CD4-positive, alpha-beta T cell treated with Interleukin-2 at 100 ng/mL for 4 hours (primary cell): Measurements from ENCODE around the gene ZNF143.
A peak's percentile ranks its signal among the peaks of the same experiment; 100 is the strongest.
"Not testable (repeated sequence)": the region's sequence is repeated elsewhere in the genome, so short reads cannot be mapped to it uniquely, and the experiment has no call there.

ENCODE experiments used
- DNase-seq: peaks from one replicate; pipeline ENCODE4 v3.0.0-alpha.2; 2020; ENCODE audit warnings: low spot score

The ZNF143 gene

DNA sequence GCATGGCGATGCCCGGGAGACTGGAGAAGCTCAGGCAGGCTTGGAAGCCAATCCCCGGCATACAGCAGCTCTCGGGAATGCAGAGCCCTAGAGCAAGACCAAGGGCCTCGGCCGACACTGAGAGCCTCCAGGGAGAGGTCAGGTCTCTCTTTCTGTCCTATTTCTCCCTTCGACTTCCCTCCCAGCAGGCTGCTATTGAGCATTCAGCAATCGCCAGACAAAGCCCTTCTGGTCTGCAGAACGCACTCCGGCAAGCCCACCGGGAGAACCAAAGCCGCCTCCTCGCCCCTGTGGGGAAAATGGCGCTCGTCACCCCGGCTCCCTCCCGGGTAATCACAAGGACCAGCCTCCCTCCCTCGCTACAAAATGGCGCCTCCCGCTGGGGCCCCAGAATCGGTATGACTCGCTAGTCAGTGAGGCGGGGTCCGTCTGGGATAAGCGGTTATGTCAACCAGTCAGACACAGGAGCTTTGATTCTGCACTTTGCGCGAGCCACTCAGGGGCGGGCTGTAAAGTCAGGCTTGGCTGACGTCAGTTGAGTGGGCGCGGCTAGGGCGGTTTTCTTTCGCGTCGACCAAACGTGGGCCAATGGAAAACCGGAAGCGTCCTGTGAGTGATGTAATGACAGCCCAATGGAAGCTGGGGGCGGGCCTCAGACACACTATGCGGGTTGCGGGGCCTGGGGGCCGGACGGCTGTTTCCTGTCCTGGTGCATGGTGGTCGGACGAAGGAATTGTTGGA lies at the start of gene ZNF143:
ZNF143 (plus strand) TSS at position 691 of the 741 bp plus-strand sequence. CDS start 10,297 bp downstream, outside the sequence.
- DNase-seq: peak; percentile 100

DNA sequence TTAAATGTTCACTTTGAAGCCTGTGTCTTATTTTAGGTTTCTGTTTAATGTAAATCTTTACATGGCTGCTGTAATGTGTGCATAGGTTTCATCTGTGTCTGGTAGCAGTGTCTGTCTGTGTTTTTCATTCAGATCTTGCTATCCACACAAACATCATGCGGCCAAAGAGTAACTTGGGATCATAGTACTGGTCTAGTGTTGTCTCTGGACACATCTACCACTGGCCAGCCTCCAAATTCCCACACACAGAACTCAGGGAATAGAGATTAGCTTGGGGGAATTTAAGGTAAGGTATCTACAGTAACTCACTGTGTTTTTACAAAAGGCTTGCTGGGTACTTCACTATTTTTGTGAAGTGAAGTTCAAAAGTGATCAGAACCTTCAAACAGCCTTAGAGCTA lies 32.1 kb upstream of the ZNF143 start:
- DNase-seq: no peak

DNA sequence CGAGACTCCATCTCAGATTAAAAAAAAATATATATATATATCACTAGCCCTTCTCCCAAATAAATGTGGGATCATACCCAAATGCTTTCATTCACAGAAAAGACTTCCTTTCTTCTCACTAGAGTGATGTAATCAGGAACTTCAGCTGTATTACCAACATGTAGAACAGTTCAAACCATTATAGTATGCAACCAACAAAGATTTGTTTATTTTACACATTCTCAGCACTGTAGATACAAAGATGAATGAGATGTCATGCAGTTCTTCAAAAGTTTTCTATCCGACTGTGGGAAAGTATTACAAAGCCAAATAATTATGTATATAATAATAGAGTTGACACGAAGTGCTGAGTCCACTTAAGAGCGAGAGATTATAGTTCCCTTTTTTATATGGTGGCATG lies 22.2 kb upstream of the ZNF143 start:
- DNase-seq: no peak

DNA sequence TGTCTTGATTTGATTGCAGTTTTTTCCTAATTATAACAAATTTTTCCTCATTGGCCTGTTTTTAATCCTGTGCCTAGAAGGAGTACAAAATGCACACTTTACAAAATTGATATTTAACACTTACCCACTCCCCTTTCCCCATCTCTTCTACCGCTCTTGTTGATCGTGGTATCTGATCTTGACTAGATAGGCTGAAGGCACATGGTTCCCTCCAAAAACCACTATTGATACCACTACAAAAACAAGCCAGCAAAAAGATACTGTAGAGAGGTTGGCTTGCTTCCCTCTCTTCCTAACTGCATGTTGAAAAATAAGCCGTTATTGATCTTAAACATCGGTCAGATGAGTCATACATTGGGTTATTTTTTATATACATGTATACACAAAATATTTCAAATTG lies 14.6 kb upstream of the ZNF143 start:
- no peak for DNase-seq

DNA sequence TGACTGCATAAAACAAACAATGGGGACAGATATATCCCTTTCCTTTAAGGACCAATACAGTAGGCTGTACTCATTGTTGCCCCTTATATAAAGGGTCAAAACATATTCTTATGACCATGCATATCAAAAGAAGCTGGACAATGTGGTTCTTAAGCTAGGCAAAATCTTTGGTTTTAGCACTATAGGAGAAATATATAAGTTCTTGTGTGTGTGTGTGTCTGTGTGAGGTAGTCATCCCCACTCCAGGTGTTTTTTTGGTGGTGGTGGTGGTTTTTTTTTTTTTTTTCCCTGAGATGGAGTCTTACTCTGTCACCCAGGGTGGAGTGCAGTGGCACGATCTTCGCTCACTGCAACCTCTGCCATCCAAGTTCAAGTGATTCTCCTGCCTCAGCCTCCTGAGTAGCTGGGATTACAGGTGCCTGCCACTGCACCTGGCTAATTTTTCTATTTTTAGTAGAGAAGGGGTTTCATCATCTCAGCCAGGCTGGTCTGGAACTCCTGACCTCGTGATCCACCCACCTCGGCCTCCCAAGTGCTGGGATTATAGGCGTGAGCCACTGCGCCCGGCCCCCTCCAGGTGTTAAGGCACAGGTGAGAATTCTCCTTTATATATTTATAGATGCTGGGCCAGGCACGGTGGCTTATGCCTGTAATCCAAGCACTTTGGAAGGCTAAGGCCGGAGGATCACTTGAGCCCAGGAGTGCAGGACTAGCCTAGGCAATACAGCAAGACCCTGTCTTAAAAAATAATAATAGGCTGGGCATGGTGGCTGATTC lies 12.0 kb upstream of the ZNF143 start:
- DNase-seq: no peak

DNA sequence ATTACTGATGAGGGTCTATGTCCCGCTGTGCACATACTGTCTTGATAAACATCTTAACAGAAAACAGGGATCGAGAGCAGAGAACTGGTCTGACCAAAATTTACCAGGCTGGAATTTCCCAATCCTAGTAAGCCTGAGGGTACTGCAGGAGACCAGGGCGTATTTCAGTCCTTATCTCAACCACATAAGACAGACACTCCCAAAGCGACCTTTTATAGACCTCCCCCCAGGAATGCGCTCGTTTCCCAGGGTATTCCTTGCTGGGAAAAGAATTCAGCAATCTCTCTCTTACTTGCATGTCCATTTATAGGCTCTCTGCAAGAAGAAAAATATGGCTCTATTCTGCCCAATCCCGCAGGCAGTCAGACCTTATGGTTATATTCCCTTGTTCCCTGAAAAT lies 8.8 kb upstream of the ZNF143 start:
- not testable (repeated sequence) for DNase-seq

DNA sequence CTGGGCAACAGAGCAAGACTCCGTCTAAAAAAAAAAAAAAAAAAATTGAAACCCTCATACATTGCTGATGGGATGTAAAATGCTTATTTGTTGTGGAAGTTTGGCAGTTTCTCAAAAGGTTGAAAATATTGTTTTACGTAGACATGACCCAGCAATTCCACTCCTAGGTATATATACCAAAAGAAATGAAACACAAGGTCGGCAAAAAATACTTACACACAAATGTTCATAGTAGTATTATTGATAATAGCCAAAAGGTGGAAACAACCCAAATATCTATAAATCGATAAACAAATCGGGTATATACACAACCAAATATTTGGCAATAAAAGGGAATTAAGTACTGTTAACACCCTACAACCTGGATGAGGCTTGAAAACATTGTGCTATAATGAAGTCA lies 5.1 kb upstream of the ZNF143 start:
- DNase-seq: no peak

DNA sequence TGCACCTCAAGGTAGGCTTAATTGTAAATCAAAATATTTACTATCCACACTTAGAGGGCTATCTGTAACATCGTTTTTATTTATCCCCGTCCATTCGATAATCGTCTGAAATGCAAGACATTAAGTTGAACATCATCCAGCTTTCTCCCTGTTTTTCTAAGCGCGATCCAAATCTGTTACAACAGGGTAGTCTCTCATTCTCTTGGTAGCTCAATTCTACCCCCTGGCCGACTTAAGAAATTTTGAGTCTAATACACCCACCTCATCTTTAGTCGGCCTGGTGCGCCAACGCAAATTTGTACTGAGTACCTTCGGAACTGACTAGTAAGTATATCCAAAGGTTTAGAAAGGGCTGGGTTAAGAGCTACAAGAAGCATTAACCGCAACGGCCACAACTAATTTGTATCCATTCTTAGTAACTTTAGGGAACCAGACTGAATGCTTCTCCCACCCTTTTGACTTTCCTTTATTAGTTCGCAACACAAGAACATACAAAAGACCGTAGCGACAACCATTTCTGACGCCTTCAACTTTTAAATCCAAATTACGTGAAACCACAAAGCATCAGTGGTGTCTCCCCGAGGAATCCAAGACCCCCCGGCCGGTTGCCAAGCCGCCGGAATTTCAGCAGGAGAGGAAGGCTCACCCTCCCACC lies 1.0 kb upstream of the ZNF143 start:
- peak; percentile 33 for DNase-seq

DNA sequence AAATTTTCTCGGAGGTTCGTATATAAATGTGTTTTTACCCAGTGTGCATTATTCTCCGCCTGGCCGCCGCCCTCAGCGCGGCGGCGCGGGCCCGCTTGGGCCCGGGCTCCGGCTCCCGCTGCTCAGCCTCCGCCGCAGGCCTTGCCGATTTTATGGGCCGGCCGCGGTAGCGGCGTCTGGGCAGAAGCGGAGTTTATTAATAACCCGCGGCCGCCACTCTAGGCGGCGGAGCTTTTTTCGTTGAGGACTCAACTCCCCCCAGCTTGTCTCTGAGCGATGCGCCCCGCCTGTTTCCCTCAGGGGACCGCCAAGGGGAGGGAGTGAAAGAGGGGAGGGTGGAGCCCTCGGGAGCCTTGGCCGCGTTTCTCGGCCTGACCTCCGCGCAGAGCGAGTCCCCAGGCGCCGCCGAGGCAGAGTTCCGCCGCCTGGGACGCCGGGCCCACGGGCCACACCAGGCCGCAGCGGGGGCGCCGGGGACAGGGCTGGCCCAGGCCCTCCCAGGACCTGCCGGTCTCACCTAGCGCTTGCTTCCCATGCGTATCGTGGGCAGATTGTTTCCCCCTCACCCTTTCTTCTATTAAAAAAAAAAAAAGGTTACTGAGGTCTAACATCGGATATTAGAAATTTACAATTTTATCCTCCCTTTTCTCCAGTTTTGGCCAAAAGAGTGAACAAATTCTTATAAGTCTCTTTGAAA lies 399 bp downstream of the ZNF143 start:
- DNase-seq: peak; percentile 82

DNA sequence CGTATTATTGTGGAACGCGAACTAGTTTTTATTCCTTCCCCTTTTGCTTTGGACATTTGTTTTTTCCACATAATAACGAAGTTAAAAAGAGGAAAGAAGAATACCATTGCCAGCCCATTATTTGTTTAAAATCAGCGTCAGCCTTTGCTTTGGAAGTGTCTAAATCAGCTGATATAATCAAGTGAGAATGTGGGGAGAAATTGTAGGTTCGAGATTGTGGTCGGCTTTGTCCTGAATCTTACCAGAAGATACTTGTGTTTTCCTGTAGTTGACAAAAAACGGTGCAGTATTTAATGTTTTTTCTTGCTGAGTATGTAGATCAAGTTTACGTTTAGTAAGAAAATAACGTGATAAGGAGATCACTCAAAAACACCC lies 935 bp downstream of the ZNF143 start:
- peak; percentile 28 for DNase-seq

DNA sequence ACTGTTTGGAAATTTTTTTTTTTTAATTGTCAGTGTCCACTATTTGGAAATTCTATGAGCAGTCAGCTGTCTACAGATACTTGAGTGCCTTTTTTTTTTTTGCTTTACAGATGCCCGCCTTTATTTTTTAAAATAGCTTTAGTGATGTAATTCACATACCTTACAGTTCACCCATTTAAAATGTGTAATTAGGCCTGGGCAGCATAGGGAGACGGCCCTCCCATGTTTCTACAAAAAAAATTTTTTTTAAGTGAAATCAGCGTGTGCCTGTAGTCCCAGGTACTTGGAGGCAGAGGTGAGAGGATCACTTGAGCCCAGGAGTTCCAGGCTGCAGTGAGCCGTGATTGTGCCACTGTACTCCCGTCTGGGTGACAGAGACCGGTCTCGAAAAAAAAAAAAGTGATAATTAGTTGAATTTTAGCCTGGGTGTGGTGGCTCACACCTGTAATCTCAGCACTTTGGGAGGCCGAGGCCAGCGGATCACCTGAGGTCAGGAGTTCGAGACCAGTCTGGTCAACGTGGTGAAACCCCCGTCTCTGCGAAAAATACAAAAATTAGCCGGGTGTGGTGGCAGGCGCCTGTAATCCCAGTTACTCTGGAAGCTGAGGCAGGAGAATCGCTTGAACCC lies 1.5 kb downstream of the ZNF143 start:
- no peak for DNase-seq

DNA sequence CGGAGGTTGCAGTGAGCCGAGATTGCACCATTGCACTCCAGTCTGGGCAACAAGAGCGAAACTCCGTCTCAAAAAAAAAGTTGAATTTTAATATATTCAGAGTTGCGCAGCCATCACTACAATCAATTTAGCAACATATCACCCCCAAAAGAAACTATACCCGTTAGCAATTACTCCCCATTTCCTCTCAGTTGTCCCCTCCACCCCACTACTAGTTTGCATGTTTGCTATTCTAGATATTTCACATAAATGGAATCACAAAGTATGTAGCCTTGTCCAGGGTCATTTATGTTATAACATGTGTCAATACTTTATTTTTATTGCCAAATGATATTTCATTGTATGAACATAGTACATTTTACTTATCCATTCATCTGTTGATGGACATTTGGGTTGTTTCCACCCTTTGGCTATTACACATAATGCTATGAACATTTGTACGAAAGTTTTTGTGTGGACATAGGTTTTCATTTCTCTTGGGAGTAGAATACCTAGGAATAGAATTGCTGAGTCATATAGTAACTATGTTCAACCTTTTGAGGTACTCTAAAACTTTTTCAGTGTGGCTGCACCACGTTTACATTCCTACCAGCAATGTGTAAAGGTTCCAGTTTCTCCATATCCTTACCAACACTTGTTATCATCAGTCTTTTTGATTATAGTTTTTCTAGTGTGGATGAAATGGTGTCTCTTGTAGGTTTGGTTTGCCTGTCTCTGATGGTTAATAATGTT lies 2.2 kb downstream of the ZNF143 start:
- DNase-seq: no peak

DNA sequence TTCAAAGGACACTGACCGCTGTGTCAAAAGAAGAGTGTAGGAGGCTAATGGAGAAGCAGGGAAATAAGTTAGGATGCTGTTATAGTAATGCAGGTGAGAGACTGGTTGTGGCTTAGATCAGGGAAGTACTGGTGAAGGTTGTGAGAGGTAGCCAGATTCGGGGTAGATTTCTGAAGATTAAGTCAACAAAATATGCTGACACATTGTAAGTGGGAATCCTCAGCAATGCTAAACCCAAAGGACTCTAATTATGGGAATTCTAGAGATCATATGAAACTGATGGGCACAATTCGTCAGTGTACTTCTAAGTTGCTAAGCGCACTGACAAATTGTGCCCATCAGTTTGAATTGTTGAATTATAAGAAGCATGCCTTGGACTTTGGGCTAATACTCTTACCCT lies 10.0 kb downstream of the ZNF143 start:
- no peak for DNase-seq

DNA sequence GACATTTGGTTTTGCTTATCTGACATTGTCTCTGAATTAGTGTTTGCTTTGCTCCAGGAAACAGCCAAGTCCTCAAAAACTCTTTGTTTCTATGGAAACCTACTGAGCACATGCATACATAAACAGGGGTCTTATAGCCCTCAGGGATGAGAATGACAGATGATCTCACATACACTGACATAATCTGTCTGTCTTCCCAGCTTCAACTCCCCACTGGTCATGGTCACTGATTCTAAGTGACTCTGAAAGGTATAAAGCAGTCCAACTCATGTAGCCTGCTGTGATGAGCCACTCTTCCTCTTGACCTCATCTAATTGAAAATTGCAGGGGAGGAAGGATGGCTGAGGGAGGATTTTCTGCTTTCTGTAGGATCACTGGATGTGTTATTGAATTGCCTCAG lies 12.6 kb downstream of the ZNF143 start:
- no peak for DNase-seq

DNA sequence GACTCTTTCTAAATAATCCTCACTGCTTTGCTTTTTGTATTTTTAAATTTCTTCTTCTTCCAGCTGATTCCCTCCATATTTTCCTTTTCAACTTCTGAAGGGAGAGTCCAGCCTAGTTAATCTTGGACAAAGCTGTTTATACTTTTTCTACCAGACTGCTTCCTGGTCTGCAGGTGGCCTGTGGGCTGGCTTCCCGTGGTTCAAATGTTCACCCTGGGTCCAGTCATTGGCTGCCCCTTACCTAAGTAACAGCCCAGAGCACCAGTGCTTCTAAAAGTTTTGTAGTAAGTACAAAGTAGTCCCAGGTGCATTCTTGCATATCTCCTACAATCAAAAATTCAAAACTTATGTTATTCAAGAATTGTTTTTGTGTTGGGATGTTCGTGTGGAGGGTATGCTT lies 19.1 kb downstream of the ZNF143 start:
- DNase-seq: no peak

DNA sequence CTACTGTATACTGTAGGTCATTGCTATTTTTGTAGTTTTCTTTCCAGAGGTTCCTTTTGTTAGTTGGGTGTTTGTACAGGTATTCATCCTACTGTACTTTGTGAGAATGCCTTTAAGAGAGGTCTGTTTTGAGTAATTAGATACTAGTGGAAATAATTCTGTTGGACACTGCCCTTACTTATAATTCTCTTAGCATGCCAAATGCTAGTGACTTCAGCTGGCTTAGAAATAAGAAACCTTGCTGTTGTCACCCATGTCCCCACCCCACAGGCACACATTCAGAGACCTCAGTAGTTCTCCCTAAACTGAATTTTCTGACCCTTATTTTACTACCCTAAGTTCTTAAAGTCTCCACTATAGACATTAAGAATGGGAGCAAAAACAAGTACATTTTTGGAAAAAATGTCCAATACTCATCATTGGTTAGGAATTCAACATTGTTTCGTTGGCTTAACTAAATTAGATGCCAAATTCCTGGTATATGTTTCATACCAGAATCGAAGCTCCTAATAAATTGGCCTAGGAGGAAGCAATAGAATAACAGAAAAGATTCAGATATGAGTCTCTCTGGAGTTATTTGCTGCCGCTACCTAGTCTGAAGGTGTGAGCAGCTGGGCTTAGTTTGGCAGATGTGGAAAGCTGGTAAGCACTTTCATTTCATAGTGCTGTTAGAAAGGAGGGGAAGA lies 28.4 kb downstream of the ZNF143 start:
- no peak for DNase-seq

DNA sequence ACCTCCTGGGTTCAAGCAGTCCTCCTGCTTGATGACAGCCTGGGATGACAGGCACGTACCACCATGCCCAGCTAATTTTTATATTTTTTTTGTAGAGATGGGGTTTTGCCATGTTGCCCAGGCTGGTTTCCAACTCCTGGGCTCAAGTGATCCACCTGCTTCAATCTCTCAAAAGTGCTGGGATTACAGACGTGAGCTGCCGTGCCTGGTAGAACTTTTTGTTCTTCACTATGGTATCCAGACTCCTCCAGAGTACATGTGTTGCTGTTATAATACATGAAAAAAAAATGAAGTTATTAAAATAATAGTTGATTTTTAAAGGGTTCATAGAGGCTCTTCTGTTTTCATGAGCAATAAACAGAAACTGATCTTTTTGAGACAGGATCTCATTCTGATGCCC lies 29.6 kb downstream of the ZNF143 start:
- no peak for DNase-seq

DNA sequence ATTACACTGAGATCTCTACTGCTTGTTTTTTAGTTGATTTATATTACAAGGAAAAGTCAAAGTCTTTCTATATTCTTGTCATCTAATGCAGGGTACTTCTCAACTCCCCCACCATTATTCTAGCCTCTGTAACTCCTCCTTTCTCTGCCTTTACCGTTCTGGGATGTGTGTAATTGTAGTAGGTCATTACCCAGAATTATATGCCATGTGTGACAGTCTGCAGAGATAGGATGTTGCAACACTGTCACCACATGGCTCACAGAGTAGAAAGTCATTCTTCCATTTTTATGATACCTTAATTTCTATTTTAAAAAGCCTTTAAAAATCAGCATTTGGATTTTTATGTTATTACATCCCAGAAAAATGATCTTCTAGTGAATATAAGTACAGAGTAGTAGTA lies 32.7 kb downstream of the ZNF143 start:
- no peak for DNase-seq

DNA sequence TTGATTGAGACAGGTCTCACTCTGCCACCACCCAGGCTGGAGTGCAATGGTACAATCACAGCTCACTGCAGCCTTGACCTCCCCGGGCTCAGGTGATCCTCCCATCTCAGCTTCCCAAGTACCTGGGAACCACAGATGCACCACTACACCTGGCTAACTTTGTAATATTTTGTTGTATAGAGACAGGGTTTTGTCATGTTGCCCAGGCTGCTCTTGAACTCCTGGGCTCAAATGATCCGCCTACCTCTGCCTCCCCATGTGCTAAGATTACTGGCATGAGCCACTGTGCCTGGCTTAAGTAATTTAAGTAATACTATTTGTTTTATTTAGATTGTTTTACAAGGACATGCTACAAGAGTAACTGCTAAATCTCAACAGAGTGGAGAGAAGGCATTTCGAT lies 33.5 kb downstream of the ZNF143 start:
- no peak for DNase-seq

DNA sequence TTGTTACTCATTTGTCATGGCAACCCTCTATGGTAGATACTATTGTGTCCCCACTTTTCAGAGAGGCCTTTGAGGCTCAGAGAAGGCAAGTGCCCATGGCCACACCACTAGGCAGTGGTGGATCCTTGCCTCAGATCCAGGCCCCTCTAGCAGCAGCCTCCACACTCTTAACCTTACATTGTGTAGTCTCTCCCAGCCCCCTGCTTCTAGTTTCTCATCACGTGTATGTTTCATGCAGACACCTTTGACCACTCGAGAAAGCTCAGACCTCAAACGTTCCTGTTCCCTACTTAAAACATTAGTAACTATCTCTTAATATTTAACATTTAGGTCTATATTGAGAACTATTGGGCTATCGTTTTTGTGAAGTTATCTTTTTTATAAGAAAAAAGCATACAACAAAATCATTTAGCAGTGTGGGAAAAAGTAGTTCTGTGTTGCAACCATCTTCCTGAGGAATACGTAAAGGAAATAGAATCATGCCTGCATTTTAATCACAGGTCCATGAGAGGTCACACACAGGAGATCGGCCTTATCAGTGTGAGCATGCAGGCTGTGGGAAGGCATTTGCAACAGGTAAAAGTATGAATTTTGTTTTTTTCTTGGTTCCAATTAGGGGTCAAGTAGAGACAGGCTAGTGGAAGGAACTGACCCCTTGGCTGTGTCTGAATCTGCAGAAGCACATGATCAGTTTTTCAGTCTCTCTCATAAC lies 35.1 kb downstream of the ZNF143 start:
- no peak for DNase-seq
